ENCODE measurements around the gene PALLD.

Gene PALLD

GRCh38 chr4:168863719-168864647, 367.1 kb downstream of the PALLD start:
- DNase-seq: no peak

- DNase-seq: no peak
These were observed 368.1 kb downstream of the PALLD start for GRCh38 chr4:168864821-168865541.

GRCh38 chr4:168865854-168866253, 369.0 kb downstream of the PALLD start:
- no peak for DNase-seq

GRCh38 chr4:168866635-168867034, 369.8 kb downstream of the PALLD start:
- DNase-seq: no peak

DNA sequence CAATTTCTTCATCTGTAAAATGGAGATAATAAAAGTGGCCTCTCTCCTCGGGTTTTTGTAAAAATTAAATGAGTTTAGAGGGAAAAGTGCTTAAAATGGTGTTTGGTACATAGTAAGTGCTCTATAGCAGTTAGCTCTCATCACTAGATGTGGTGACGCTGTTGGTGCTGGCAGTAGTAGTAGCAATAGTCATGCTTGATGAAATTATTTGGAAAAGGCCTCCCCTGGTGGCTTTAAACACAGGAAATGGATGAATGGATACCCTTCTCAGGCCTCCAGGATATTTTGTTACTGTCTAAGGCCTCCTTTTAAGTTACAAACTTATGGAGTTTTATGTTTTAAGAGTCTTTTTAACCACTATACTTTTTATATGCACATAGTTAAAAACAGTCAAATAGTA, 370.3 kb downstream of the PALLD start:
- no peak for DNase-seq

GRCh38 chr4:168868044-168868781, 371.4 kb downstream of the PALLD start:
- no peak for DNase-seq

- DNase-seq: no peak
These were observed 371.9 kb downstream of the PALLD start for GRCh38 chr4:168868802-168869201.

DNA sequence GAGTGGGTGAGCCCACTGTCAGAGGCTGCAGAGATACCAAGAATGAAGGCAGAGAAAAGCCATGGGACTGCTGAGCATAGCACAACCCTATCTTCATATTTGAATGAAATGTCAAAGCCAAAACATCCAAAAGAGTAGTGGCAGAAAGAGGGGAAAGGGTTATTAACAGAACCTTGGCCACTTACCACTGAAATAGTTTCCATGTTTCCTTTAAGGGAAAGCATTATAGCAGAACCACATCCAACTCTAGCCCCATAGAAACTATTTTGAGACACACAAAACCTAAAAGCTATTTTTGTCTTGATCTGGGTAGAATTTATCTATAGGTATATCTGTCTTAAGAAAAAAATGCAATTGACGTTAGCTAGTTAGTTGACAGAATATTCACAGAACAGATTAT, 373.2 kb downstream of the PALLD start:
- no peak for DNase-seq

DNA sequence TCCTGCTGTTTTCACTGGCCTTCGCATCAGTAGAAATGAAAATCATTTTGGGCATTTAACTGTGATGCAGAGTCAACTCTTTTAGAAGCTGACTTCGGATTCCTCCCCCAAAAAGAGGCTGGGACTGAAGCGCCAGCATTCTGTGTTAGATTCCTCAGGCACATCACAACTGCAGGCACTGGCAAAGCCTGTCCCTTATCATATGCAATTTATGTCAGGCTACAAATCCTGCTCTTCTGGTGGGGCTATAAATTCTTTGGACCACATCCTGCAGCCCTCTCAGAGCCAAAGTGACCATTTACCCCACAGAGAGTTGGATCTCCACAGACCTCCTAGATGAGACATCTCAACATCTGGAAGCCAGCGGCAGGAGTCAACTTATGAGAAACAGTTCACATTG, 374.8 kb downstream of the PALLD start:
- DNase-seq: no peak

DNA sequence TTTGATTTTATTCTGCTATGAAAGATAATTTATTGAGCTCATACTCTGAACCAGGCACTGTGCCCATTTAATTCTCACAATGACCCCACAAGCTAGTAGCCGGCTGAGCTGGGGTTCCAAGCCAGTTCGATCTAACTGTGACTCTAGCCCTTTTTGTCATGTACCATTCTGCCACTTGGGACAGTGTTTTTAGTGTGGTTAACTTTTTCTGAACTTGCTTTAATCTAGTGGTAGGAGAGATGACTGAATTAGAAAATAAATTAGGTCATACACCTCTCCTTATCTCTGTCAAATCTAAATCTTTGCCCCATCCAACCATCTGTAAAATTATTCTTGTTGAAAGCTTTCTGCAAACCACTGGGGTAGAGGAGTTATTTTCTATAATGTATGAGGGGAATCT, 377.2 kb downstream of the PALLD start:
- no peak for DNase-seq

- DNase-seq: no peak
These were observed 379.3 kb downstream of the PALLD start for GRCh38 chr4:168876106-168876505.

DNA sequence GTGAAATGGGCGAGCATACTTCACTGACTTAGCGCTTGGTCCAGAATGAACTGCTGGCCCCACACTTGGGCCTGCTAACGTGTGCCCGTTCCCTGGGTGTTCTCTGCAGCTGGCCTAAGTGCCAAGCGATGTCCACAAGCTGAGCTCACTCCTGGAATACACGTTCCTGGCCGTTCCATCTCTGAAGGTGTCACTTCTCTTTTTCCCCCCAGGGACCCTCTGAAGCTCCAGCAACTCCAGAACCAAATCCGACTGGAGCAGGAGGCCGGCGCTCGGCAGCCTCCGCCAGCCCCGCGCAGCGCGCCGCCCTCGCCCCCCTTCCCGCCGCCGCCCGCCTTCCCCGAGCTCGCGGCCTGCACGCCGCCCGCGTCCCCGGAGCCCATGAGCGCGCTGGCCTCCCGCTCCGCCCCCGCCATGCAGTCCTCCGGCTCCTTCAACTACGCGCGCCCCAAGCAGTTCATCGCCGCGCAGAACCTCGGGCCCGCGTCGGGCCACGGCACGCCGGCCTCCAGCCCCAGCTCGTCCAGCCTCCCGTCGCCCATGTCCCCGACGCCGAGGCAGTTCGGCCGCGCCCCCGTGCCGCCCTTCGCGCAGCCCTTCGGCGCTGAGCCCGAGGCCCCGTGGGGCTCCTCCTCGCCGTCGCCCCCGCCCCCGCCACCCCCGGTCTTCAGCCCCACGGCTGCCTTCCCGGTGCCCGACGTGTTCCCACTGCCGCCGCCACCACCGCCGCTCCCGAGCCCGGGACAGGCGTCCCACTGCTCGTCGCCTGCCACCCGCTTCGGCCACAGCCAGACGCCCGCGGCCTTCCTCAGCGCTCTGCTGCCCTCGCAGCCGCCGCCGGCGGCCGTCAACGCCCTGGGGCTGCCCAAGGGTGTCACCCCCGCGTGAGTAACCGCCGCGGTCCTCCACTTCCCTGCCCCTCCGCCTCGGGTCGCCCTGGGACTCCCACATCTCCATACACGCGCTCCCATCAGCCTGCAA, 380.9 kb downstream of the PALLD start:
- no peak for DNase-seq

GRCh38 chr4:168878623-168879022, 381.8 kb downstream of the PALLD start:
- no peak for DNase-seq

GRCh38 chr4:168879188-168879587, 382.3 kb downstream of the PALLD start:
- no peak for DNase-seq

DNA sequence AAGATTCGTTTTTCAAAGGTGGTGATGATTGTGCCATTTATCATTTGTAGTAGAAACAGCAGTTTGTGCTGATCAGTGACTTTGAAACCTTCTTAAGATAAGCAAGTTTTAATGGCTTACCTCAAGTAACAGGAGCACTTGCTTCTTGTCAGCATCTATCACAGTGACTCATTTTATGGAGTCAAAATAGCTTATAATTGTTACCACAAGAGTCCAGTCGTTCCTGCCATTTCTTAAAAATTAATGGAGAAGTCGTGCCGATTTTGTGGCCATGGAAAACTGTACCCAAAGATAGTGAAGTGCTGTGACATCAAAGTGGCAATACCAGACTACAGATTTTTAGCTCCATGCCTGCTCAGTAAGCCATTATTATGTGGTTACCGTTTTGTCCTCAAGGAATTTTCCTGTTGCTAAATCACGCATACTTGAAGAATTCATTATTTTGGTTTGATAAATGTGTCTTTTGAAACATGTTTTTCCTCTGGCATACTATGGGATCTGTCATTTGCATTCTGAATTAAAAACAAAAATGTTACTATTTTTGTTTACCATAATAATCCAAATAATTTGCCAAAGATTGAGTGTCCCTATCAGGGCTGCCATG, 383.3 kb downstream of the PALLD start:
- DNase-seq: no peak

DNA sequence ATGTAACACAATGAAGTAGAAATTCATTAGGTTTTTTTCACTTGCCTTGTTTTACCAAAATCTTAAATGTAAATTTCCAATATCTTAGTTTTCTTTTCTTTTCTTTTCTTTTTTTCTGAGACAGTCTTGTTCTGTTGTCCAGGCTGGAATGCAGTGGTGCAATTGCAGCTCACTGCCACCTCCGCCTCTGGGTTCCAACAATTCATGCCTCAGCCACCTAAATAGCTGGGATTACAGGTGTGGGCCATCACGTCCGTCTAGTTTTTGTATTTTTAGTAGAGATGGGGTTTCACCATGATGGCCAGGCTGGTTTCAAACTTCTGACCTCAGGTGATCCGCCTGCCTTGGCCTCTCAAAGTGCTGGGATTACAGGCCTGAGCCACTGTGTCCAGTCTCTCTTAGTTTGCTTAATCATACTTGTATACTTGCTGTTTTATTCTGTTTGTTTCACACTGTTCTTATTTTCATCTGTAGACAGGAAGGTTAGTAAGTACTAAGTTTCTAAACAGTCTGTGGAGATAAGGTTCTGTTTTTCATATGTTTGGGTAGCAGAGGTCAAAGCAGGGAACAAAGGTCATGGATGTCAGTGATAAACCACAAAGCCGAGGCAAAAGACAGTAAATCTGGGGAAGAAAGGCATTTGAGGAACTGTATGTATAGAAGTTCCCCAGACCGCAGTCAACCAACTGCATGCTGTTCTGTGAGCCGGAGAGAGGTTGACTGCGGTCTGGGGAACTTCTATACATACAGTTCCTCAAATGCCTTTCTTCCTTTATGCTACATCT, 384.2 kb downstream of the PALLD start:
- no peak for DNase-seq

DNA sequence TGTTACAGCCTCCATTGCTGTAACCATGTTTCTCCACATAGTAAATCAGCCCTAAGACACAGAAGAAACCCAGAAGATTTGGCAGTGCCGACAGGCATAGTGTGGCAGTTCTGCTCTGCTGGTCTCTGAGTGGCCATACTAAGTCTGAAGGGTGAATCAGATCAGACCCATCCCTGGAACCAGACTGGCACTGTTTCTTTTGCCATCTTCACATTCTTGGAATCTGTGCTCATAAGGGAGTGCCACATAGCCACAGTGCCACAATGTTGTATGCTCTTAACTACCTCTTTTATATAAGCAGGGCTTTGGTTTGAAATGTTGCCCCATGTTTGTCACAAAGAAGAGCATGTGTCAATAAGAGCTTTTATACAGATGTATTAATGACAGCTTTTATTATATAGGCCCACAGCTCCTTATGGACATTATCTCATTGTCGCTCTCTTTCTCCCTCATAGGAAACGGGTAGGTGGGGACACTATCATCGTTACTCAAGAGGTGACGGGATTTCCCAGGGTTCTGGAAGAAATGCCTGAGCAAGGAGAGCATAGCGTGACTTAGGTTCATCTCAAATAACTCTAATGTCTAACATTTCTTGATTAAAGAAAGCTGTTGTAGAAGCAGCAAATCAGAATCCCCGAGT, 385.0 kb downstream of the PALLD start:
- no peak for DNase-seq

DNA sequence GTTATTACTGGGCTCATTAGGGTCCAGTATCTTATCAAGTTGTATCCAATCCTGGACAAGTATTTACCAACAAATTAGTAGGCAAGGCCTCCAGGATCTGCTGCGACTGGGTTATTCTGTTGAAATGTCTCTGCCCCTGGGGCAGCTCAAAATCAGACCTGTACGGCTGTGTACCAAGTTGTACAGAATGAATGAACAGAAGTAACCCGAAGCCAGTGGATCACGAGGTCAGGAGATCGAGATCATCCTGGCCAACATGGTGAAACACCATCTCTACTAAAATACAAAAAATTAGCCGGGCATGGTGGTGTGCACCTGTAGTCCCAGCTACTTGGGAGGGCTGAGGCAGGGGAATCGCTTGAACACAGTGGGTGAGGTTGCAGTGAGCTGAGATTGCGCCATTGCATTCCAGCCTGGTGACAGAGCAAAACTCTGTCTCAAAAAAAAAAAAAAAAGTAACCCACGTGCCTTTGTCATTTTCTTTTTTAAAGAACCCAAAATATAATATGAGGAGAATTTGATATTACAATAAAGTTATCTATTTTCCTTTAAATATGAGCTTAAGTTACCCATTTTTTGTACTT, 385.9 kb downstream of the PALLD start:
- DNase-seq: no peak

- no peak for DNase-seq
These were observed 386.7 kb downstream of the PALLD start for GRCh38 chr4:168883513-168883912.
